HuH-7.5 (cell line): Measurements from ENCODE around the gene ZCCHC14.

Source experiments
- DNase-seq: peaks from one replicate; pipeline ENCODE4 v3.0.0; 2011; ENCODE audit warnings: low spot score

ZCCHC14 gene

DNA sequence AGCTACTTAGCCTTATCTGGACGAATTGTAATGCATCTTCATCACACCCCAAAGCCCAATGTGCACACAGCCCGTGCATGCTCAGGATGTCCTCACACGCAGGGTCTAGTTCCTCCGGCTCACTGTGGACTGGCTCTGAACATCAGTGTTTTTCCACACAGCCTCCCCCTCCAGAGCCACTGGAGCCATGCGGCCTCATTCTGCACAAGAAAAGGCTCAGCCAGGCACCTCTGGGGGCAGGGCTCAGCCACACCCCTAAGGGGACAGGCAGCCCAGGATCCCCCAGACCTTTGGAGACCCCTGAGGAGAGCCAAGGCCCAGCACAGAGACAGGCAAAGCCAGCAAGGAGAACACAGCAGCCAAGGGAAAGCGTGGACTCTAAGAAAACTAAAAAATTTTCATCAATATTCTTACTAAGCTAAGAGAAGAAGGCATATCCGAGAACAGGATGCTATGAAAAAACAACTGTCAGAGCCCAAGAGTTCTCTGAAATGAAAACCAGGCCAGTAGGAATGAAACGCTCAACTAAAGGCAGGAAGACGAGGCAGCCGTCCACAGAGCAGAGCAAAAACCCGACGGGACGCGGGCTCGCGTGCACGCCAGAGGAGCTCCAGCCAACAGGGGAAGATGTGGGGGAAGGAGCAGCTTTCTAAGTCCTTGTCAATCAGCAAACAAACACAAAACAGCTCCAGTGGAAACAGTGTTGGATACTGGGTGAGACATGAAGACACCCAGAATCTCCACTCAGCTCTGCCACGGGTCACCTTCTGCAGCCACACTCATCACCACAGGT, 66.2 kb downstream of the ZCCHC14 start:
- DNase-seq: no peak

DNA sequence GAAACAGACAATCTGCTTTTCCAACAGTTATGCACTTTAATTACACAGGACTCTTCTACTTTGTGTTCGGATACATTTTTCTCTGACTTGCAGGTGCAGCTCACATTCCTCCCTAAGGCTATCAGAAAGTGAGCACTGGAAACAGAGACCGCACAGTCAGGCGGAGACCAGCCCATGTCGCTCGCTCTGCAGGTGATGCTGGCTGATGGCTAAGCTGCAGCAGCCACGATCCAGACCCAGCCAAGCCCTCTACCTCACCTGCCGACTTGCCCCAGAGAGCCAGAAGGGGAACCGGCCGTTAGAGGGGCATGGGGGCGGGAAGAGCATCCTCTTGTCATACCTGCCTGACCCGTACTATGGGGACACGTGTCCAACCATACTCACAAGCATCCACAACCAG, 66.9 kb downstream of the ZCCHC14 start:
- DNase-seq: no peak

DNA sequence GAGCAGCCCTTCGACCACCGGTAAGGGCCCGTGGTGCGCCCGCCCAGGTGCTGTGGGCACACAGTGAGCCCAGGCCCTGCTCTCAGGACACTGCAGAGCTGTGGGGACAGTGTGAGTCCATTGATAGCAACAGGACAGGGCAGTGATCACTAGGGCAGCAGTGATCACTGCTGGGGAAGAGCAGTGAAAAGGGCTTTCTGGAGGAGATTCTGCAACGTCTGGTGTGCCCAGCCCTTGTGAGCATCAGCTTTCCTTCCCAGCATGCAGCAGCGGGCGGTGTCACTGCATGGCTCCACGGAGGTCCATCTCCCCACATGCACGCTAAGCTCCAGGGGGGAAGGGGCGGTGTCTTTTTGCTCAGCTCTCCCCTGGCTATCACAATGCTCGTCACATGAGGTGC, 68.6 kb downstream of the ZCCHC14 start:
- no peak for DNase-seq

DNA sequence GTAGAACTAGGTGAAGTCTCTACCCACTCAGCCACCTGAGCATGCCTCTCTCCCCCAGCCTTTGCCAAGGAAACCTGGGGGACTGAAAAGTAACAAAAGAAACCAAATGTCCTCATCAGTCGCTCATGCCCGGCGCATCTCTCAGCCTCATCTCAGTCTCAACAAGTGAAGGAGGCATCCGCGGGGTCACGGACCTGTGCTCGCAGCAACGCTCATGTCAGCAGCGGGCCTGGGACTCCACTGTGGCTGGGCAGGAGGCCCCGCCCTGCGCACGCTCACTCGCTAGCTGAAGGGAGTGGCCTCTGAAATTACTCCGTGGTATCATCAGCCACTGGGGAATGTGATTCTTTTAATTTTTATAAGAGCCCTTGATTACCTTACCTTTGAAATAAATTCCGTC, 69.4 kb downstream of the ZCCHC14 start:
- DNase-seq: no peak

DNA sequence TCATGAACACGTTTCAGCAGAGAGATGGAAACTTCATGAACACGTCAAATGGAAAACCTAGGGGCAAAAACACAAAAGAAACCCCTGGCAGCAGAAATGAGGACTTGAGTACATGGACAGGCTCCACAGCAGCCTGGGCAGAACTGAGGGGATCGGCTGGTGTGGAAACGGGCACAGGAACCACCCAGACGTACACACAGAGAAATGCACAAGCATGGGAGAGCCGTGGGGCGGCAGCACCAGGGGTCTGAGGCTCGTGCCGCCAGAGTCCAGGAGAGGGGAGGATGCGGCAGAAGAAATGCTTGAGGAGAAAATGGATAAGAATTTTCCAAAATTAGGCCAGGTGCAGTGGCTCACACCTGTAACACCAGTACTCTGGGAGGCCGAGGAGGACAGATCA, 70.7 kb downstream of the ZCCHC14 start:
- DNase-seq: no peak

DNA sequence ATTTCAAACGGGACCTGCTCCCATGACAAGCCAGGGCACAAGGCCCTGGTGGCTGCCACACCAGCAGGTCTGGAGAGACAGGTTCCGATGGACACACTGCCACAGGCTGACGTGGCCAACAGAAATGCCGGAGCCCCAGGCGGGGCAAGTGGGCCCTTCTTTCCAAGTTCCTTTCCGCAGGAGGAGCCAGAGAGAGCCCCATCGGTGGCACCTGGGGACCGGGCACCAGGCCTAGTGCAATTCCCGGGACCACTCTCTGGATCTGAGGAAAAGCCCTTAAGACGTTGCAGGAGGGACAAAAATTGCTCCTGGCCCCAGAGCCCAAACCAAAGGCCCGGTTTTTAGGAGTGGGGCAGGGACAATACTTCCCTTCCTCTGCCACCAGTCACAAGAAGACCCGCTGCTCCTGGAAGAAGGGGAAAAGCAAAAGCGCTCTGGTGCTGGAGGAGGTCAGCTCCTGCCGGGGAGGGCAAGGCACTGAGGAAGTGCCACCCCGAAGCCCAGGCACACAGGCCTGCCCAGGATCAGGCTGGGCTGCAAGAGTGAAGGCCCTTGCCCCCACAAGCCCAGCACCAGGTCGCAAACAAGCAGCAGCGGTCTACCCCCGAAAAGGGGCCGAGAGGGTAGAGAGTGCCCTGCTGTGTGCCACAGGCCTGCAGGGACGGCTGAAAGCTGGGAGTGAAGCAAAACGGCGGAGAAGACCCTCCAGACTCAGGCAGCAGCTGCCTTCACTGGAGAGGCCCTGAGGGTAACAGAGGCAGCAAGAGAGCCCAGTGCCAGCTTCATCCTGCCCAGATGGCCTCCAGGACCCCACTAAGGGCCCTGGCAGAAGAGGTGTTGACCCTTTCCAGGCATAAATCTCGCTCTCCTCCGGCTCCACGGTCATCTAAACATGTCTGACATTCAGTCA, 71.6 kb downstream of the ZCCHC14 start:
- no peak for DNase-seq

DNA sequence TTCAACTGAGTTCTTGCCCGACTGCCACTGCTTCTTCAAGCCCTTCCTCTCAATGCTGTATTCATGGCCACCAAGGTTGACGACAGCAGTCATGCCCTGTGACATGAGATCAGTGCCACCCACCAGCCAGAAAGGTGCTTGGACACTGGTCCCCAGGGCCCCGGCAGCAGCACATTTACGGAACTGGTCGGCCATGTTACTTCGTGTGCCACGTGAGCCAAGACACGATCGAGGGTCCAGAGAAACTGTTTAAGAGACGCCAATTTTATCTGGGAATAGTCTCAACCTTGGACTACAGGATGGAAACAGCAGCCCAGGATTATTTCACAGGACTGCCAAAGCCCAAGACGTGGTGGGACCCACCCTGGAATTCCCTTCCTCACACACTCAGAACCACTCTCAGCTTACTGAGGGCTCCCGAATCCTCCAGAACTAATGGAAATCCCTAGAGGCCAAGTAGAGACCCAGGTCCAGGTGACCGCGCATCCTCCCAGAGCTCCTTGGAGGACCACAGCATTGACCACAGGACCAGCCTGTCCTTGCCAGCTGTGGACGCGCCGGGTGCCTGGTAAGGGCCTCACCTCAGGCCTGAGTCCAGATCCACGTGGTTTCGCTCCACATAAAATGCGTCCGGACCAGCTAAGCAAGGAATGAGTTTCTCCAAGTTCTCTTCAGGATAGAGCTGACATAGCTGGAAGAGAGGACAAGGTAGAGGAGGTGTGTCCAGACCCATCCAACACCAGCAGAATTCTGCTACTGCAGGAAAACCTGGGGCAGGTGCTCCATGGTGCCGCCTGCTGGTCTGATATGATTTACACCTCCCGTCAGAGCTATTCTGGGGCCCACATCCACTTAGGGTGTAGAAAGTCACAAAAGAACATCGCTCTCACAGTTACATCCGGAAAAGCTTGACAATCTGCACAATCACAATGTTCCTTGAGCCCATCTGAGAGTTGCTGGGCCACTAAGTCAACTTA, 72.5 kb downstream of the ZCCHC14 start:
- DNase-seq: peak; percentile 57

DNA sequence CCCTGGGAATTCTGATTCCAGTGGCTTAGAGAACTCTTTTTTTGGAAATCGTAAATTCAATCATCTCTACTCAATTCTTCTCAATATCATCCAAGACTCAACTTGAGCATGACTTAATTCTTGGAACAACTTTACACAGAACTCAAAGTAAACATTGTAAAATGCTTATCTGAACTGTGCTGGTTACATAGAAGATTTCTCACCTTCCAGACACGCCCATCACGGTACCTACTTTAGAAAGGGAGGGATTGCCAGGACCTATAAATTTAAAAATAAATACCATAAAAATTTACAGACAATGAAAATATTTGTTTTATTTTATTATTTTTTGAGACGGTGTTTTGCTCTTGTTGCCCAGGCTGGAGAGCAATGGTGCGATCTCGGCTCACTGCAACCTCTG, 74.2 kb downstream of the ZCCHC14 start:
- no peak for DNase-seq

DNA sequence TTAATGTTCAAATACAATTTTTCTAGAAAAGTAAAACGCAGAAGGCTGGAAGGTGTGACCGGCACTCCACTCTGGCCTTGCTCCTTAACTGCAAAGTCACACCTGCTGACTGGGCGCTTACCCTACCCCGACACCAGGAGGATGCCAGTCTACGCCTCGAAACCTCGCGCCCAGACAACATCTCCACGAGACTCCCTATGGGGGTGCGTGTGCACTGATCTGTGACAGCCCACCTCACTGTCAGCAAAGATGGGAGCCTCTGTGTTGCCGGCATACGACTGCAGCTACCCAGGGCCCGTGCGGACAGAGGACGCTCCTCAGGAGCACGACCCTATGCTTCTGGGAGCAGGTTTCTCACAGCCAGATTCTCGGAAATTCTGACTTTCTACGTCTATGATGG, 74.6 kb downstream of the ZCCHC14 start:
- DNase-seq: no peak

DNA sequence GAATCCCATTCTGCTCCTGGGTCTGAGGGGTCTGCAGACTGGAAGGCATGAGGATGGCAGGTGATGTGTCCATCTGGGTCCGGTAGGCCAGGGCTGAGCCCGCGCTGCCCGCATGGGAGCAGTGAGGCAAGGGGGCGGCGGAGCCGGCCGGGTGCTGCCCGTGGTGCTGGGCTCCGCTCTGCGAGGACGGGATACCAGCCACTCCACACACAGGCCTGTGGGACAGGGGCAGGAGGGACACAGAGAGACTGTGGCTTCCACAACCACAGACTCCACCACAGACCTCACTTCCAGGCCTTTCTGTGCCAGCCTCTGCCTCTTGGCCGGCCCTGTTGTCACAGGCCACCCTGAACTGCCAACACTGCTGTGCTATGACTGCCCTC, 75.3 kb downstream of the ZCCHC14 start:
- no peak for DNase-seq

DNA sequence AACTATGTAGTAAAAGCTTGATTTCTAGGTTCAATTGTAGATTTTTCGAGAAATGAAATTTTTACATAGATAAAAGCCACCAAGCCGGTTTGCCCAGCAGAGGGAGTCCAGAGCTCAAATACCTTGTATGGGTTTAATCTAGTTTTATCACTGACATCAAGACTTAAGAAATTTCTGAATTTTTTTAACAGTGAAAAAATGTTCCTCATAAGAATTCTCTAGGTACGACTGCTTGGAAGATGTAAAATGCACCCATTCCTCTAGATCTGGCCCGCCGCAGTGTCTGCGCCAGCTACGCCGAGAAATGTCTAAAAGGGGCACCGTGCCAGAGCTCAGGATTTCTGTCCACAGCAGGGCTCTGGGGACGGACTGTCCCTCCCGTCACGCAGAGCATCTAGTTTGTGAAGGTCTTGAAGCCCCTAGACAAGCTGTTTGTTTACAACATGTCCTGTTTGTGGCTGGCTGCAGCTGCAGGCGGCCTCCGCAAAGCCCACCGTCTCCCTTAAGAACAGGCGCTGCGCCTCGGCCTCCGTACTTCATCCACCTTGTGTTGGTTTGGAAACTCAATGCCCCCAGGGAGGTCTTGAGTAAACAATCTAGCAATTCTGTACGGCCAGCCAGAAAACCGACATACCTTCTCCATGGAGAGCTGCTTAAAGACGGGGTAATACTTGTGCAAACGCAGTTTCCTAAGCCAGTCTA, 75.8 kb downstream of the ZCCHC14 start:
- DNase-seq: peak; percentile 52

DNA sequence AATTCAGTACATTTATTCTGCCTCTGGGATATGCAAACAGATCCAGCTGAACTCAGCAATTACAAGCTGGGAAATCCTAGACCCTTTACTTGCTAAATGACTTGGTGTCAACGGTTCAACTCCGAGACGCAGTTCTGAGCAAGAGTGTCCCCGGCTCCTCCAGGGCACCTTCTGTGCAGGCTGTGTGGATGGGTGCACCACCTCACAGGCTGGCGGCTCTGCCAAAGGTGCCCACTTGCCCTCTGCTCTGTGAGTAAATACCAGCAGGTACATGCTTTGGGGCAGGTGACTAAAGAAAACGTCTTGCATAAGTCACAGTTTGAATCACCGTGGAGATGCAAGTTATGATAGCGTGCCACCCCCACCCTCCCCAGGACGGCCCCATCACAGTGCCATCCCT, 77.4 kb downstream of the ZCCHC14 start:
- DNase-seq: no peak

DNA sequence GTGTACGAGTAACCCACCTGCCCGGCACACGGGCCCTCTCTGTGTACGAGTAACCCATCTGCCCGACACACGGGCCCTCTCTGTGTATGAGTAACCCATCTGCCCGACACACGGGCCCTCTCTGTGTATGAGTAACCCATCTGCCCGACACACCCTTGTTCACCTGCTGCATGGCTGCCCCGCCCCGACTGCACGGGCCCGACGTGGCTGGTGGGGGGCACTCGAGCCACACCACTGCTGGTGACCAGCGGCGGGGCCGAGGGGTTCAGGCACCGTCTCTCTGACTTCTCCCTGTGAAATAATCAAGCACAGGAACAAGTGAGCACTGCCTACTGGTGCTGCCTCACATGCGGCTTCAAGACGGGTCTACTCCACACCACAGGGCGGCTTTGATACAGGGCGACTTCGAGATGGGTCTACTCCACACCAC, 78.6 kb downstream of the ZCCHC14 start:
- no peak for DNase-seq

DNA sequence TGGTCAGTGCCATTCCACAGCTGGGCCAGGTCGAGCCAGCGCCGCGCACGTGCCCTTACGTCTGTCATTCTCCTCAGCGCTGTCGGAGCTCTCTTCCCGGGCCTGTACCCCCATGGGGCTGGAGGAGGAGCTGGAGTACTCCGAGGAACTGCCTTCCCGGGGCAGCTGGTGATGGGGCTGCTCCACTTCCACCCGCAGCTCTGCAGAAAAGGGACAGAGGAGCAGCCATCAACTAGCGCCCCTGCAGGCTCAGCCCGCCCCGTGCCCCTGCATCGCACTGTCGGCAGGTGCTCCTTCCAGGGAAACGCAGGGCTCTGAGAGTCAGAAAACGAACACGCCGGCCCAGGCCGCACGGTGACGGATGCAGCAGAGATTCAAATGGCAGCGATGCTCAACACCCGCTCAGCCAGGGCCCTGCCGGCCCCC, 79.8 kb downstream of the ZCCHC14 start:
- DNase-seq: no peak

DNA sequence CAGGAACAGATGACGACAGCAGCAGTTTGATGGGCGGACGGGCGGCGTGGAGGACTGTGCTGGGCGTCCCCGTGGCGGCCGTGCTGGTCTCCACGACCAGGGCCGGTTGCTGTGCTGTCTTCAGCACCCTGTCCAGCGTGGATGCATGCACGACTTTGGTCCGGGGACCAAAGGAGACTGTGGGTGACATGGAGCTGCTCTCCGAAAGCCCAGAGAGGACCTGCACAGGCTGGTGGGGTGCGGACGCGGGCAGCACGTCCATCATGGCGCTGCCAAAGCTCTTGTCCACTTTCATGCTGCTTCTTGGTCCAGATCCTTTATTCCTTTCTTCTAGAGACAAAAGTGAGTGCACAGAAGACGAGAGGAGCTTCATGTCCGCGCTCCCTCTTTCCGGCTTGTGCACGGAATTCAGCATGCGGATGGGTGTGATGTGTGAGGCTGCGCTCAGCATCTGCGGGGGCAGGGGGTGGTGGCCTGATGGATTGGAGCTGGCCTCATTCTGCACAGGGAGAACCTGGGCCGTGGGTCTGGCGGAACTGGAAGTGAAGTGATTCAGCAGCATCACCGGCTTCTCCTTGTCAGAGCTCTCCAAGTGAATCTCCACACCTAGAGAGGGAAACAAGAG, 80.3 kb downstream of the ZCCHC14 start:
- DNase-seq: no peak

DNA sequence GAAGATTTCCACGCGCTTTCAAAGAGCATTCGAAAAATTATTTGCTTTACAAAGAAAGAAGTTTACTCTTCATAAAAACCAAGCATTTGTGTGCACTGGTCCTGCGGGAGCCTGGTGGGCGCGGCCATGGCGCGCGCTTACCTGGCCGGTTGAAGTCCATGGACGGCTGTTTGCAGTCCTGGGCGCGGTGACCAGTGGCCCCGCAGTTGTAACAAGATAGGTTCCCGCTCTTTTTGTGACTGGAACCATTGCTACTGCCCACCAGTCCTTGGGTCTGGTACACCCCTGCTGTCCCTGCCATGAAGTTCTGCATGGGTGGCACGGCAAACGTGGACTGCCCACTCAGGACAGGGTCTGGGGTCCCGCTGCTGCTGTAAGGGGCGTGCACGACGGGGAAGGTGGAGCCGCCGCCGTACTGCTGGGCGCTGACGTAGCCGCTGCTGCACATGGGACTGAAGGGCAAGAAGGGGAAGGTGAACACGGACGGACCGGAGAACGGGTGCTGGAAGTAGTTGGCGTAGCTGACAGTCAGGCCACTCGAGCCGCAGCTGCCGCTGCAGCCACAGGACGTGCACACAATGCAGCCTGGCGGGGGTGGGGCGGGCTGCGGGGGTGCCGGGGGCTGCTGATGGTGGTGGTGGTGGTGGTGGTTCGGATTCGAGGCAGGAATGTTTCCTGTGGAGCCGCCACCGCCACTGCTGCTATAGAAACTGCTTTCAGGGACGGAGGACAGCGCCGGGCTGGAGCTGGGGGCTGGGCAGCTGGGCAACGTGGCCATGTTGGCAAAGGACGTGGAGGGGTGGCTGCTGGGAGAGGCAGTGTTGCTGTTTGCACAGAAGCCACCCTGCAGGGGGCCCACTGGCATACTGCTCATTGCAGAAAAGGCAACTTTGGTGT, 81.2 kb downstream of the ZCCHC14 start:
- no peak for DNase-seq

DNA sequence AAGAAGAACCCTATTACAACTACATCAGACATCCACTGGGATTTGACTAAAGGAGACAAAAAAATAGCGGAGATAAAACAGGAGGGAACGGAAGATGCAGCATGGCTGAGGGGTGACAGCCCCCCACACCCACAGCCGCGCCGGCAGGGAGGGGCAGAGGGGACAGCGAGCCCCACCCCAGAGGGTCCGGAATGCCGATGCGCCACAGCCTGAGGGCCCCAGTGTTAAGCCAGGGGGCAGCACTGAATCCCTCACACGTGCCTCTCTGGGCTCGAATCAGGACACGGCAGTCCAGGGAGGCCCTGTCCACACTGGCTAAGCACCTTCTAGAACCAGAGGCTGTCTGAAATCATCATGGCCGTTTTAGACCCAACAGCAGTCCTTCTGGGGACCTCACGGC, 81.9 kb downstream of the ZCCHC14 start:
- DNase-seq: no peak

DNA sequence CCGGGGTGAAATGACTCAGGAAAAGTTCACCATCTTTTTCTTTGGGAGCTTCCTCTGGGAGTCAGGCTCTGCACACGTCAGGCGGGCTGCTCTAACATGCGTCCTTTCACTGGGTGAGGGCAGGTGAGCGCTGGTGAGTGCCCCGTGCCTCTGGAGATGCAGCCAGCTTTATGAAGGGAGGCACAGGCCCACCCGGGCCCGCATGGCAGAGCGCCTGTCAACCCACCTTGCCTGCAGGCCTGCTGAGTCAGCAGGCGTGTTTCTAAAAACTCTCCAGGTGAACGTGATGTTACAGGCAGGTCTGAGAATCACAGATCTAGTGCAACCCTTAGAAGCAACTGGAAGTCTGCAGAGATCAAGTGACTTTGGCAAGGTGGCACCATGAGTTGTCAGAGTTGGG, 82.3 kb downstream of the ZCCHC14 start:
- no peak for DNase-seq

DNA sequence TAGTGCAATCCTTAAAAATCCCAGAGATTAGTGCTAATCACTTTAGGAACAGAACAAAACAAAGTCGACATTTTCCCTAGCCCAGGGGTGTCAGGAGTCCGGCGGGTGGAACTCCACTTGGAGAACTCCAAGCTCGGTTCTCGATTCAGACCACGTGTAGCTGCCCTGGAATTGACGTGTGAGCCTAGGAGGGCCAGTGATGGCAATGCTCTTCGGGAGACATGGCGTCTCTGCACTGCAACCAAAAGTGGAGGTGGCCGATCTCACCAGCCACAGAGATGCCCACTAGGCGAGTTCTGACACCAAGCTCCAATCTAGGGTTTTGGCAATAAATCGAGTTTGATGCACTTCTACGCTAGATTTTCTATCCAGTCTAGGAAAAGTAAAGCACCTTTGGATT, 83.0 kb downstream of the ZCCHC14 start:
- no peak for DNase-seq

DNA sequence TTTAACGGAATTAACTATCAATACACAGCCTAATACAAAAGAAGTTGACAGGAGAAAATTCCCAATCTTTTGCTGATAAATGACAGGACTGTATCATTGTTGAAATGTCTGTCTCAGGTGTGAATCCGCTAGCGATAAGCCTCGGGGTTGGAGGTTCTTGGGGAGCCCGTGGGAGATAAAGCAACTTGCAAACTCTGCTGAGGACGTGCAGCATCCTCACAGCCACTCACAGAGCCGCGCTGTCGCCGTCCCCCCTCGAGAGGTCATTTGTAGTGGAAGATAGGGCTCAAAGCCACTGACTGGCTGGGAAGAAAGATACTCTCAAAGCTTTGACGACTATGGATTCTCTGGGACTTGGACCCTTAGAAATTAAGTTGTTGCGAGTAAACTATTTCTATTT, 83.7 kb downstream of the ZCCHC14 start:
- DNase-seq: no peak
